ENCODE data around the gene EDN2. TPM values are rescaled to one million over a fixed set of nuclear protein-coding genes. Genes with fewer than 3 reads are reported as not detected.

EDN2 gene
- total RNA-seq, 4 donors from 2014 or later: not detected

DNA sequence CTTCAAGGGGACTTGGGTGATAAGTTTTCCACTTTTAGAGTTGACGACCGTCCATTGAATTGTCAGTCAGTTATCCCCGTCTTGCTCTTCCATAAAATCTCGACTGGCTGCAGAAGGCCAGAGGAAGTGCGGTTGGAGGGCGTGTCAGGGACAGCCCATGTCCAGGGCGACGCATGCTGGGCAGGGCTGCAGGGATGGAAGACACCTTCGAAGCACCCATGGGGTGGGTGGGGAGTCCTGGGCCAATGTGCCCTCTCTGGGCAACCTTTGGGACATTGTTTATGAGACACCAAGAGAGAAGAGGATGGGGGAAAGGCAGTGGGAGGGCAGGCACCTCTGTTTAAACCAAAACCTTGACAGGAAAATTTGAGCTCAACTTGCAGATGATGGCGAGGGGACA, 38.6 kb upstream of the EDN2 start:
- in situ Hi-C loops (cut with MboI; ENCODE audit: low sequenced_read_pairs in 4 of 4): no loop called here
- Histone ChIP-seq H3K27me3 (no peaks in the 10 kb centered on the region), H3K36me3 (no peaks in the 10 kb centered on the region), H3K4me3 (no peak overlapping the region), H3K9me3 (no peaks in the 10 kb centered on the region), H3K27ac (no peak overlapping the region), H3K4me1 (no peaks in the 10 kb centered on the region)
- DNase-seq (no peak), ATAC-seq (no peak)
- TF ChIP-seq, protein P1, sequence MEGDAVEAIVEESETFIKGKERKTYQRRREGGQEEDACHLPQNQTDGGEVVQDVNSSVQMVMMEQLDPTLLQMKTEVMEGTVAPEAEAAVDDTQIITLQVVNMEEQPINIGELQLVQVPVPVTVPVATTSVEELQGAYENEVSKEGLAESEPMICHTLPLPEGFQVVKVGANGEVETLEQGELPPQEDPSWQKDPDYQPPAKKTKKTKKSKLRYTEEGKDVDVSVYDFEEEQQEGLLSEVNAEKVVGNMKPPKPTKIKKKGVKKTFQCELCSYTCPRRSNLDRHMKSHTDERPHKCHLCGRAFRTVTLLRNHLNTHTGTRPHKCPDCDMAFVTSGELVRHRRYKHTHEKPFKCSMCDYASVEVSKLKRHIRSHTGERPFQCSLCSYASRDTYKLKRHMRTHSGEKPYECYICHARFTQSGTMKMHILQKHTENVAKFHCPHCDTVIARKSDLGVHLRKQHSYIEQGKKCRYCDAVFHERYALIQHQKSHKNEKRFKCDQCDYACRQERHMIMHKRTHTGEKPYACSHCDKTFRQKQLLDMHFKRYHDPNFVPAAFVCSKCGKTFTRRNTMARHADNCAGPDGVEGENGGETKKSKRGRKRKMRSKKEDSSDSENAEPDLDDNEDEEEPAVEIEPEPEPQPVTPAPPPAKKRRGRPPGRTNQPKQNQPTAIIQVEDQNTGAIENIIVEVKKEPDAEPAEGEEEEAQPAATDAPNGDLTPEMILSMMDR (IDR thresholded peaks at IDR 0.05 in 4 of 5, conservative IDR thresholded peaks at IDR 0.05 in 1 of 5): no peak
- no peak for TF ChIP-seq POLR2A (IDR thresholded peaks at IDR 0.05)
- intact Hi-C loops (cut with DNase I; ENCODE audit: low total_unique reads): no loop called here

DNA sequence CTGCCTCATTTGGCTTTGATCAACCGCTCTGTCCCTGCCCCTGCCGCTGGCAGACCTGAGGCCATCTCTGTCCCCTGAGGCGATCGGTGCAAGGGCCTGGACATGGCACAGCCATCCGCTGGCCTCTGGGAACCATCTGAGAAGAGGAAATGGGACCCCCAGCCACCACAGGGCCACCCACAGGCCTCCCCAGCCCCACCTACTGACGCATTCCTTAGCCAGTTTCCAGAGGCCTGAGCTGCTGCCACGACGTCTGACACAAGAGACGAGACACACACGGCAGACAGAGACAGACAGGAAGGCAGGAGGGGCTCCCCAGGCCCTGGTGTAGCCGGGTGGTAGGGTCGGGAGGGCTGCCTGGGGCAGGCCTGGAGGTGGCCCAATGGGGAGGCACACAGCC, 37.3 kb upstream of the EDN2 start:
- no peak for ATAC-seq
- Histone ChIP-seq H3K27ac (no peak overlapping the region), H3K36me3 (no peaks in the 10 kb centered on the region), H3K9me3 (no peaks in the 10 kb centered on the region), H3K4me3 (no peak overlapping the region), H3K27me3 (no peaks in the 10 kb centered on the region), H3K4me1 (peaks cover 8 to 11% of the 10 kb centered on the region in 2 donors)
- no peak for DNase-seq
- intact Hi-C loops (cut with DNase I; ENCODE audit: low total_unique reads) (no loop called here), in situ Hi-C loops (cut with MboI; ENCODE audit: low sequenced_read_pairs in 4 of 4) (no loop called here)
- TF ChIP-seq, protein P1 (IDR thresholded peaks at IDR 0.05 in 4 of 5, conservative IDR thresholded peaks at IDR 0.05 in 1 of 5): no peak
- TF ChIP-seq POLR2A (IDR thresholded peaks at IDR 0.05): no peak

DNA sequence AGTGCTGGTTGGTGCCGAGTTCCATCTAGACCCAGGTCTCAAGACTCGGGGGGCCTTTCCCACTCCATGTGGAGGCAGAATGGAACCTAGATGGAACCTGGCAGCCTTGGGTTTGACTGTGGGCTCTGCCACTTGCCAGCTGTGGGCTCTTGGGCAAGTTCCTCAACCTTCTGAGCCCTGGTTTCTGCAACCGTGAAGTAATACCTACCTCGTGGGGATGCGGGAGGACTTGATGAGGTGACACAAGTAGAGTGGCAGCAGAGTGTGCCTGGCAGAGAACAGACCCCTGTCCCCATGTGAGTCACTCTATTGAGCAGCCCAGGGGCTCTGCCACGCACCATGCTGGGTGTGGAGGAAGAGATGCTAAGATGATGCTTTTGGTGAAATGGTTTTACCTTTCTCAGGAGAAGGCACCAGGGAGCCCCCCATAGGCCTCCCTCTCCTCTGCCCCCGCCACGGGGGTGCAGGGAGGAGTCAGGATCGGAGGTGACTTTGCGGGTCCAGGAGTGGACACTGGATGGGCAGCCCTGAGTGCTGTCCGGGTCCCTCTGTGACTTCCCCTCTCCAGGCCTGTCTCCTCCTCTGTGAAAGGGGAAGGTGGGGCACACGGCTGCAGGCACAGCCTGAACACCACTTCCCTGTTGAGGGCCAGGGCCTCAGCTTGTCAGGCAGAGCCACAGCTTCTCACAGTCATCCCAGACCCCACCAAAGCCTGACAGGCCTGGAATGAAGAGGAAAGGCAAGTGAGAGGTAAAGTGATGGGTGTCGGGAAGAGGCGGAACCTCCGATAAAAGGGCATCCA, 36.7 kb upstream of the EDN2 start:
- Histone ChIP-seq H3K27ac (no peak overlapping the region), H3K4me3 (no peak overlapping the region), H3K4me1 (peaks cover 13 to 17% of the 10 kb centered on the region in 2 donors), H3K9me3 (no peaks in the 10 kb centered on the region), H3K36me3 (no peaks in the 10 kb centered on the region), H3K27me3 (no peaks in the 10 kb centered on the region)
- TF ChIP-seq POLR2A (IDR thresholded peaks at IDR 0.05): no peak
- TF ChIP-seq, protein P1 (IDR thresholded peaks at IDR 0.05 in 4 of 5, conservative IDR thresholded peaks at IDR 0.05 in 1 of 5): no peak
- DNase-seq (no peak), ATAC-seq (no peak)
- intact Hi-C loops (cut with DNase I; ENCODE audit: low total_unique reads): no loop called here
- in situ Hi-C loops (cut with MboI; ENCODE audit: low sequenced_read_pairs in 4 of 4): no loop called here

DNA sequence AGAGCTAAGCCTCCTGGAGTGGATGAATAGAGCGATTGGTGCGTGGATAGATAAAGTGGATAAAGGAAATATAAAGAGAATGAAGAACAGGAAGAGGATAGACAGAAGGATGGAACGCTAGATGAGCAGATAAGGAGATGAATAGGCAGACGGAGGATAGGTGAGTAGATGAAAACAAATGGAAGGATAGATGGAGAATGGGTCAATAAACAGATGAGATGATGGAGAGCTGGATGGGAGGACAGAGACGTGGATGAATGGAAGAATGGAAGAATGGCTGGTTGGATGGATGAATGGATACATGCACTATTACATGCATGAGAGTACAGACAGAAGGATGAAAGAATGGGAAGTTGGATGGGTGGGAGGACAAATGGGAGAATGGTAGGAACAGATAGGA, 35.2 kb upstream of the EDN2 start:
- H3K9me3 ChIP-seq: no peaks in the 10 kb centered on the region
- no peak for ATAC-seq
- intact Hi-C loops (cut with DNase I; ENCODE audit: low total_unique reads): loop anchor here (5.0 to 10.0 kb wide), 3 partner anchors 143 to 515 kb away; no protein-coding TSS in a partner anchor
- H3K27me3 ChIP-seq: no peaks in the 10 kb centered on the region
- H3K36me3 ChIP-seq: no peaks in the 10 kb centered on the region
- peaks cover 17 to 24% of the 10 kb centered on the region in 2 donors for H3K4me1 ChIP-seq
- H3K4me3 ChIP-seq: no peak overlapping the region
- no peak for DNase-seq
- H3K27ac ChIP-seq: no peak overlapping the region
- TF ChIP-seq POLR2A (IDR thresholded peaks at IDR 0.05): no peak
- TF ChIP-seq, protein P1 (IDR thresholded peaks at IDR 0.05 in 4 of 5, conservative IDR thresholded peaks at IDR 0.05 in 1 of 5): no peak
- in situ Hi-C loops (cut with MboI; ENCODE audit: low sequenced_read_pairs in 4 of 4): no loop called here
